K562 (cell line): ENCODE measurements around the gene TSEN54.

Experiments used
- CHD1 ChIP-seq: fragments of 200-600 bp; sonication (generic); IDR thresholded peaks from one replicate; pipeline ENCODE4 v1.6.1; 2012; ENCODE audit warnings: mild to moderate bottlenecking, moderate library complexity, low read length, inconsistent platforms
- MEF2A ChIP-seq: IDR thresholded peaks from 2 replicates; pipeline ENCODE4 v1.6.1; 2011; ENCODE audit warnings: low read depth, mild to moderate bottlenecking, low read length, moderate library complexity; ENCODE audit not compliant: control insufficient read depth
- NFIC ChIP-seq: fragments of 450-650 bp; IDR thresholded peaks from 2 replicates; pipeline ENCODE4 v1.6.1; 2017; ENCODE audit warnings: mild to moderate bottlenecking, inconsistent platforms
- ZFP36 ChIP-seq: fragments of 150-350 bp; IDR thresholded peaks from 2 replicates; pipeline ENCODE4 v1.6.1; 2018; ENCODE audit warnings: low read length, low read depth; ENCODE audit not compliant: partially characterized antibody
- TF ChIP-seq, protein P1 (sequence below): fragments of 250-450 bp; sonication (Bioruptor Pico); IDR thresholded peaks from 2 replicates; pipeline ENCODE4 v1.4.0; 2020; ENCODE audit warnings: mild to moderate bottlenecking, moderate library complexity

- TF ChIP-seq MEF2A (no peak), CHD1 (no peak), ZFP36 (no peak), NFIC (no peak)
- TF ChIP-seq, protein P1, sequence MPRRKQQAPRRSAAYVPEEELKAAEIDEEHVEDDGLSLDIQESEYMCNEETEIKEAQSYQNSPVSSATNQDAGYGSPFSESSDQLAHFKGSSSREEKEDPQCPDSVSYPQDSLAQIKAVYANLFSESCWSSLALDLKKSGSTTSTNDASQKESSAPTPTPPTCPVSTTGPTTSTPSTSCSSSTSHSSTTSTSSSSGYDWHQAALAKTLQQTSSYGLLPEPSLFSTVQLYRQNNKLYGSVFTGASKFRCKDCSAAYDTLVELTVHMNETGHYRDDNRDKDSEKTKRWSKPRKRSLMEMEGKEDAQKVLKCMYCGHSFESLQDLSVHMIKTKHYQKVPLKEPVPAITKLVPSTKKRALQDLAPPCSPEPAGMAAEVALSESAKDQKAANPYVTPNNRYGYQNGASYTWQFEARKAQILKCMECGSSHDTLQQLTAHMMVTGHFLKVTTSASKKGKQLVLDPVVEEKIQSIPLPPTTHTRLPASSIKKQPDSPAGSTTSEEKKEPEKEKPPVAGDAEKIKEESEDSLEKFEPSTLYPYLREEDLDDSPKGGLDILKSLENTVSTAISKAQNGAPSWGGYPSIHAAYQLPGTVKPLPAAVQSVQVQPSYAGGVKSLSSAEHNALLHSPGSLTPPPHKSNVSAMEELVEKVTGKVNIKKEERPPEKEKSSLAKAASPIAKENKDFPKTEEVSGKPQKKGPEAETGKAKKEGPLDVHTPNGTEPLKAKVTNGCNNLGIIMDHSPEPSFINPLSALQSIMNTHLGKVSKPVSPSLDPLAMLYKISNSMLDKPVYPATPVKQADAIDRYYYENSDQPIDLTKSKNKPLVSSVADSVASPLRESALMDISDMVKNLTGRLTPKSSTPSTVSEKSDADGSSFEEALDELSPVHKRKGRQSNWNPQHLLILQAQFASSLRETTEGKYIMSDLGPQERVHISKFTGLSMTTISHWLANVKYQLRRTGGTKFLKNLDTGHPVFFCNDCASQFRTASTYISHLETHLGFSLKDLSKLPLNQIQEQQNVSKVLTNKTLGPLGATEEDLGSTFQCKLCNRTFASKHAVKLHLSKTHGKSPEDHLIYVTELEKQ (CRISPR knock-in tag): no peak
Observed at GRCh38 chr17:75507733-75508719, 8.3 kb upstream of the TSEN54 start.
